A673 (cell line): ENCODE results near the gene LAMB3. TPM values are rescaled to one million over a fixed set of nuclear protein-coding genes. Genes with fewer than 3 reads are reported as not detected.

Experiments
- BruUV-seq: library from RNA; stranded (reverse); fragments of 400-500 nt; replicated peaks from 2 replicates; lab custom pipeline; 2021; lab: Mats Ljungman, UMichigan
- CTCF ChIA-PET: fragments of 300-600 bp; sonication (Branson Sonifier 250); formaldehyde crosslinking; loops from one replicate; lab custom pipeline; 2022; ENCODE audit warnings: antibody characterized with exemption; lab: Charles Lee
- POLR2A ChIA-PET: fragments of 300-600 bp; sonication (Branson Sonifier 250); formaldehyde crosslinking; loops from one replicate; lab custom pipeline; 2022; ENCODE audit warnings: antibody characterized with exemption; ENCODE audit not compliant: low non-redundant PET; lab: Charles Lee
- DNase-seq: peaks from one replicate; pipeline ENCODE4 v3.0.0-alpha.2; 2015; ENCODE audit warnings: low spot score
- H3K27ac ChIP-seq: fragments of 200-600 bp; sonication (generic); 2 replicates; pipeline ENCODE4 v1.5.1; 2016; ENCODE audit warnings: mixed run types, low read depth, mild to moderate bottlenecking, mixed read lengths, antibody characterized with exemption, low read length; ENCODE audit not compliant: poor library complexity, severe bottlenecking
- H3K27me3 ChIP-seq: fragments of 200-600 bp; sonication (generic); replicated peaks from 2 replicates; pipeline ENCODE4 v1.6.1; 2017; ENCODE audit warnings: mixed run types, low read depth, mild to moderate bottlenecking, mixed read lengths, antibody characterized with exemption, low read length; ENCODE audit not compliant: insufficient read depth, poor library complexity
- H3K36me3 ChIP-seq: fragments of 200-600 bp; sonication (generic); 2 replicates; pipeline ENCODE4 v1.6.1; 2016; ENCODE audit warnings: mixed run types, mild to moderate bottlenecking, mixed read lengths, antibody characterized with exemption, low read length; ENCODE audit not compliant: insufficient read depth, poor library complexity, severe bottlenecking
- H3K4me1 ChIP-seq: fragments of 200-600 bp; sonication (generic); 2 replicates; pipeline ENCODE4 v1.6.1; 2017; ENCODE audit warnings: mixed run types, mild to moderate bottlenecking, mixed read lengths, antibody characterized with exemption, low read length; ENCODE audit not compliant: insufficient read depth, poor library complexity, severe bottlenecking
- H3K4me3 ChIP-seq: fragments of 200-600 bp; sonication (generic); 2 replicates; pipeline ENCODE4 v1.5.1; 2016; ENCODE audit warnings: low read depth, mixed run types, mild to moderate bottlenecking, mixed read lengths, low read length; ENCODE audit not compliant: poor library complexity, severe bottlenecking
- H3K9me3 ChIP-seq: fragments of 200-600 bp; sonication (generic); 2 replicates; pipeline ENCODE4 v1.6.1; 2016; ENCODE audit warnings: mixed run types, low read depth, mild to moderate bottlenecking, mixed read lengths, antibody characterized with exemption, low read length; ENCODE audit not compliant: poor library complexity, severe bottlenecking
- CTCF ChIP-seq: fragments of 300-800, 200-600 bp; sonication (generic); conservative IDR thresholded peaks from 2 replicates; pipeline ENCODE4 v1.5.1; 2017; ENCODE audit warnings: low read depth, mild to moderate bottlenecking, antibody characterized with exemption, low read length, moderate library complexity, mixed read lengths
- EZH2 ChIP-seq: fragments of 200-600 bp; sonication (generic); IDR thresholded peaks from 2 replicates; pipeline ENCODE4 v1.6.1; 2017; ENCODE audit warnings: borderline replicate concordance, low read depth, mild to moderate bottlenecking, mixed read lengths, antibody characterized with exemption, low read length; ENCODE audit not compliant: poor library complexity, severe bottlenecking
- intact Hi-C: fragments of 100-400 bp; cut with micrococcal nuclease; formaldehyde crosslinking; loops from one replicate; pipeline ENCODE4 v1.10.0; 2022; ENCODE audit not compliant: unreplicated experiment
- total RNA-seq: library from RNA; stranded (reverse); gene quantifications from 2 replicates; pipeline ENCODE4 v1.2.3, GENCODE V29; 2021

Gene LAMB3
- total RNA-seq, 1 experiment from 2014 or later: 12.7 TPM

DNA sequence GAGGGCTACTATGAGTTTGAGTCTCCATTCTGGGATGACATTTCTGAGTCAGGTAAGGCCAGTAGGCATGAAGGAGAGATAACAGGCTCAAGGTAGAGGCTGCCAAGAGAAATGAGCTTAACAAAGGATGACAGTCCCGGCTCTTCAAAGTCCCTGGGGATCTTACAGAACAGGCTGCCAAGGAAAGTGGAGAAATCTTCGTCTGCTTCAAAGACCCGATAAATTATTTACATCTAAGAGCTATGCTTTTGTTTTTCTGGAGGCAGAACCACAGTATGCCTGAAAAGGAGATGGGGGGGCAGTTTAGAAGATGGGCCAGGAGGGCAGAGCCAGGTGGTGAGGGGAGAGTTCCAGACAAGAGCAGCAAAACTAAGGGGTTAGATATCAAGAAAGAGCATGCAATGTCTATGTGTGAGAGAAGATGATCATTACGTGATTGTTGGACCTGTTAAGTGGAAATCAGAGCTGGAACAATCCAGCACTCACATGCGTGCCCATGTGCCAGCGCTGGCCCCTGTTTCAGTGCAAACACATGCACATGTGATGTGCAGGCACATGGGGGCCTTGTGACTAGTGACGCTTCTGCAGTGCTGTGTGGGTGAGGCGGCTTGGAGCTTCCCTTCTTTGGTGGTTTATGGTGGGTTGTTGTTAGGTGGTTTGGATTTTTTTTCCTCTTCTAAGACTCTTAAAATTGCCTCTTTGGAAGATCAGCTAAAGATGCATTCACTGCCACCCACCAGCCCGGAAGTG lies 43.0 kb downstream of the LAMB3 start:
- Histone ChIP-seq H3K27ac (peak overlapping the region; percentile 8), H3K27me3 (no peaks in the 10 kb centered on the region), H3K4me3 (no peak overlapping the region), H3K36me3 (peaks cover 70% of the 10 kb centered on the region), H3K4me1 (peaks cover 10% of the 10 kb centered on the region), H3K9me3 (no peaks in the 10 kb centered on the region)
- intact Hi-C loops: no loop called here
- no peak for TF ChIP-seq EZH2
- TF ChIP-seq CTCF: no peak
- no TSS peak for BruUV-seq
- ChIA-PET POLR2A (no interaction called here), CTCF (no interaction called here)
- peak; percentile 48 for DNase-seq

- Histone ChIP-seq H3K4me3 (no peak overlapping the region), H3K36me3 (peaks cover 74% of the 10 kb centered on the region), H3K9me3 (no peaks in the 10 kb centered on the region), H3K27ac (no peak overlapping the region), H3K4me1 (peaks cover 10% of the 10 kb centered on the region), H3K27me3 (no peaks in the 10 kb centered on the region)
- DNase-seq: no peak
- CTCF ChIA-PET: no interaction called here
- POLR2A ChIA-PET: no interaction called here
- TF ChIP-seq EZH2 (no peak), CTCF (no peak)
- intact Hi-C loops: no loop called here
- no TSS peak for BruUV-seq
Observed at GRCh38 chr1:209607795-209608178, 44.4 kb downstream of the LAMB3 start.

GRCh38 chr1:209607102-209607794 lies 45.0 kb downstream of the LAMB3 start:
- H3K27ac ChIP-seq: no peak overlapping the region

More at GRCh38 chr1:209607102-209607794, 45.0 kb downstream of the LAMB3 start:
- CTCF ChIA-PET: no interaction called here
- H3K27me3 ChIP-seq: no peaks in the 10 kb centered on the region
- intact Hi-C loops: no loop called here
- peaks cover 15% of the 10 kb centered on the region for H3K4me1 ChIP-seq
- POLR2A ChIA-PET: no interaction called here
- H3K9me3 ChIP-seq: no peaks in the 10 kb centered on the region
- peaks cover 75% of the 10 kb centered on the region for H3K36me3 ChIP-seq
- no TSS peak for BruUV-seq
- TF ChIP-seq EZH2 (no peak), CTCF (no peak)
- no peak for DNase-seq
- H3K4me3 ChIP-seq: no peak overlapping the region
